ENCODE data around the gene POGLUT3. TPM values are rescaled to one million over a fixed set of nuclear protein-coding genes. Genes with fewer than 3 reads are reported as not detected.

The POGLUT3 gene
- total and polyA plus RNA-seq, 4 donors, result 5.8 to 8.8 (median 7.6) TPM

DNA sequence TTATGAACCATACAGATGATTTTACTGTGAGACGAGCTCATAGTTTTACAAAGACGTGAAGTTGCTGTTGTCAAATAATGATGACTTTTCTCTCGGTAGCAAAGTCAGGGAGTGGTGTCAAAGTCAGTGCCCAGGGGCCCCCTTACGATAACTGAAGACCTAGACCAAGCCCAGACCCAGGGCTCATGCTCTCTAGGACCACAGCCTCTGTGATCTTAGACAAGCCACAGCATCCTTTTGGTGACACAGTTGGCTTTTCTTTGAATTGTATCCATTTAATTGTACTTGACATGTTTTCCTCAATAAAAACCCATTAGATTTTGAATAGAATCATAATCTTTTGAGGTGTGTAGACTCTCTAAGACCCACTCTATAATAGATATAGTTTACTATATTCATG lies 17.9 kb upstream of the POGLUT3 start:
- no peak for DNase-seq (ENCODE audit: low spot score)
- Histone ChIP-seq H3K4me1 (ENCODE audit: control insufficient read depth in 4 of 4, insufficient read depth in 4 of 4, low read length in 3 of 4) (no peaks in the 10 kb centered on the region), H3K36me3 (ENCODE audit: control insufficient read depth in 4 of 4, insufficient read depth in 3 of 4, low read depth in 1 of 4, low read length in 3 of 4) (peaks cover 4 to 28% (median 17%) of the 10 kb centered on the region in 4 donors), H3K27me3 (ENCODE audit: control insufficient read depth in 4 of 4, insufficient read depth in 4 of 4, low read length in 3 of 4) (no peaks in the 10 kb centered on the region), H3K9ac (ENCODE audit: low read depth in 1 of 2, low read length in 2 of 2) (no peak overlapping the region), H3K9me3 (ENCODE audit: control insufficient read depth in 4 of 4, low read length in 3 of 4) (no peaks in the 10 kb centered on the region), H3K27ac (ENCODE audit: low read depth in 1 of 2, low read length in 2 of 2) (no peak overlapping the region), H3K4me3 (ENCODE audit: low read depth in 1 of 3, low read length in 3 of 3) (no peak overlapping the region)
- 97% methylated on average over 4 of the region's 4 CpGs for WGBS
- TF ChIP-seq RXRA (IDR thresholded peaks at IDR 0.05) (no peak), NR2F2 (IDR thresholded peaks at IDR 0.05) (no peak), FOXA2 (IDR thresholded peaks at IDR 0.05) (no peak), JUND (IDR thresholded peaks at IDR 0.05) (no peak), GABPA (IDR thresholded peaks at IDR 0.05 in 1 of 2, conservative IDR thresholded peaks at IDR 0.05 in 1 of 2) (no peak), SP1 (IDR thresholded peaks at IDR 0.05) (no peak), HNF4G (IDR thresholded peaks at IDR 0.05) (no peak), FOXA1 (IDR thresholded peaks at IDR 0.05) (no peak), RAD21 (IDR thresholded peaks at IDR 0.05) (no peak), HNF4A (conservative IDR thresholded peaks at IDR 0.05) (no peak), TAF1 (conservative IDR thresholded peaks at IDR 0.05) (no peak), YY1 (IDR thresholded peaks at IDR 0.05) (no peak)
- TF ChIP-seq, protein P1, sequence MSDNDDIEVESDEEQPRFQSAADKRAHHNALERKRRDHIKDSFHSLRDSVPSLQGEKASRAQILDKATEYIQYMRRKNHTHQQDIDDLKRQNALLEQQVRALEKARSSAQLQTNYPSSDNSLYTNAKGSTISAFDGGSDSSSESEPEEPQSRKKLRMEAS (IDR thresholded peaks at IDR 0.05), result no peak
- TF ChIP-seq, protein P2, sequence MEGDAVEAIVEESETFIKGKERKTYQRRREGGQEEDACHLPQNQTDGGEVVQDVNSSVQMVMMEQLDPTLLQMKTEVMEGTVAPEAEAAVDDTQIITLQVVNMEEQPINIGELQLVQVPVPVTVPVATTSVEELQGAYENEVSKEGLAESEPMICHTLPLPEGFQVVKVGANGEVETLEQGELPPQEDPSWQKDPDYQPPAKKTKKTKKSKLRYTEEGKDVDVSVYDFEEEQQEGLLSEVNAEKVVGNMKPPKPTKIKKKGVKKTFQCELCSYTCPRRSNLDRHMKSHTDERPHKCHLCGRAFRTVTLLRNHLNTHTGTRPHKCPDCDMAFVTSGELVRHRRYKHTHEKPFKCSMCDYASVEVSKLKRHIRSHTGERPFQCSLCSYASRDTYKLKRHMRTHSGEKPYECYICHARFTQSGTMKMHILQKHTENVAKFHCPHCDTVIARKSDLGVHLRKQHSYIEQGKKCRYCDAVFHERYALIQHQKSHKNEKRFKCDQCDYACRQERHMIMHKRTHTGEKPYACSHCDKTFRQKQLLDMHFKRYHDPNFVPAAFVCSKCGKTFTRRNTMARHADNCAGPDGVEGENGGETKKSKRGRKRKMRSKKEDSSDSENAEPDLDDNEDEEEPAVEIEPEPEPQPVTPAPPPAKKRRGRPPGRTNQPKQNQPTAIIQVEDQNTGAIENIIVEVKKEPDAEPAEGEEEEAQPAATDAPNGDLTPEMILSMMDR (IDR thresholded peaks at IDR 0.05; ENCODE audit: low read depth, low read length, missing input control), result no peak
- TF ChIP-seq, protein P3, sequence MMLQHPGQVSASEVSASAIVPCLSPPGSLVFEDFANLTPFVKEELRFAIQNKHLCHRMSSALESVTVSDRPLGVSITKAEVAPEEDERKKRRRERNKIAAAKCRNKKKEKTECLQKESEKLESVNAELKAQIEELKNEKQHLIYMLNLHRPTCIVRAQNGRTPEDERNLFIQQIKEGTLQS (IDR thresholded peaks at IDR 0.05), result no peak
- TF ChIP-seq, protein P4, sequence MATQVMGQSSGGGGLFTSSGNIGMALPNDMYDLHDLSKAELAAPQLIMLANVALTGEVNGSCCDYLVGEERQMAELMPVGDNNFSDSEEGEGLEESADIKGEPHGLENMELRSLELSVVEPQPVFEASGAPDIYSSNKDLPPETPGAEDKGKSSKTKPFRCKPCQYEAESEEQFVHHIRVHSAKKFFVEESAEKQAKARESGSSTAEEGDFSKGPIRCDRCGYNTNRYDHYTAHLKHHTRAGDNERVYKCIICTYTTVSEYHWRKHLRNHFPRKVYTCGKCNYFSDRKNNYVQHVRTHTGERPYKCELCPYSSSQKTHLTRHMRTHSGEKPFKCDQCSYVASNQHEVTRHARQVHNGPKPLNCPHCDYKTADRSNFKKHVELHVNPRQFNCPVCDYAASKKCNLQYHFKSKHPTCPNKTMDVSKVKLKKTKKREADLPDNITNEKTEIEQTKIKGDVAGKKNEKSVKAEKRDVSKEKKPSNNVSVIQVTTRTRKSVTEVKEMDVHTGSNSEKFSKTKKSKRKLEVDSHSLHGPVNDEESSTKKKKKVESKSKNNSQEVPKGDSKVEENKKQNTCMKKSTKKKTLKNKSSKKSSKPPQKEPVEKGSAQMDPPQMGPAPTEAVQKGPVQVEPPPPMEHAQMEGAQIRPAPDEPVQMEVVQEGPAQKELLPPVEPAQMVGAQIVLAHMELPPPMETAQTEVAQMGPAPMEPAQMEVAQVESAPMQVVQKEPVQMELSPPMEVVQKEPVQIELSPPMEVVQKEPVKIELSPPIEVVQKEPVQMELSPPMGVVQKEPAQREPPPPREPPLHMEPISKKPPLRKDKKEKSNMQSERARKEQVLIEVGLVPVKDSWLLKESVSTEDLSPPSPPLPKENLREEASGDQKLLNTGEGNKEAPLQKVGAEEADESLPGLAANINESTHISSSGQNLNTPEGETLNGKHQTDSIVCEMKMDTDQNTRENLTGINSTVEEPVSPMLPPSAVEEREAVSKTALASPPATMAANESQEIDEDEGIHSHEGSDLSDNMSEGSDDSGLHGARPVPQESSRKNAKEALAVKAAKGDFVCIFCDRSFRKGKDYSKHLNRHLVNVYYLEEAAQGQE (IDR thresholded peaks at IDR 0.05), result no peak
- TF ChIP-seq, protein P5, sequence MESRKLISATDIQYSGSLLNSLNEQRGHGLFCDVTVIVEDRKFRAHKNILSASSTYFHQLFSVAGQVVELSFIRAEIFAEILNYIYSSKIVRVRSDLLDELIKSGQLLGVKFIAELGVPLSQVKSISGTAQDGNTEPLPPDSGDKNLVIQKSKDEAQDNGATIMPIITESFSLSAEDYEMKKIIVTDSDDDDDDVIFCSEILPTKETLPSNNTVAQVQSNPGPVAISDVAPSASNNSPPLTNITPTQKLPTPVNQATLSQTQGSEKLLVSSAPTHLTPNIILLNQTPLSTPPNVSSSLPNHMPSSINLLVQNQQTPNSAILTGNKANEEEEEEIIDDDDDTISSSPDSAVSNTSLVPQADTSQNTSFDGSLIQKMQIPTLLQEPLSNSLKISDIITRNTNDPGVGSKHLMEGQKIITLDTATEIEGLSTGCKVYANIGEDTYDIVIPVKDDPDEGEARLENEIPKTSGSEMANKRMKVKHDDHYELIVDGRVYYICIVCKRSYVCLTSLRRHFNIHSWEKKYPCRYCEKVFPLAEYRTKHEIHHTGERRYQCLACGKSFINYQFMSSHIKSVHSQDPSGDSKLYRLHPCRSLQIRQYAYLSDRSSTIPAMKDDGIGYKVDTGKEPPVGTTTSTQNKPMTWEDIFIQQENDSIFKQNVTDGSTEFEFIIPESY (IDR thresholded peaks at IDR 0.05), result no peak

DNA sequence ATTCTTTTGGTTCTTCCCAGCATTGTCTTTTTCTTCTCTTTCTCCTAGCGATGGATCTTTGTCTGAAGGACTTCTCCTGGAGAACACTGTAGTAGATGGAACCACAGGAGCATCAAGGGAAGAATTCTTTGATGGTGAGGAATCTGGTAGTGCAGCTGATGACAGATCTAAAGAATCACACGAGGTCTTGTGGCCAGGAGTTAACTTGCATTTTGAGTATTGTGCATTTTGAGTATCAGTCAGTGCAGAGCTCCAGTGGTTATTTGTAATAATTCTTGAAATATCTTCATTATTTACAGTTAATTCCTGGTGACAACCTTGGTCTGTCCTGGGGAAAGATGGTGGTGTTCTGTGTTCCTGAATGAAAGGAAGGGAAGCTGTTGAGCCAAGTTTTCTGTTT lies 14.5 kb upstream of the POGLUT3 start:
- Histone ChIP-seq H3K36me3 (ENCODE audit: control insufficient read depth in 4 of 4, insufficient read depth in 3 of 4, low read depth in 1 of 4, low read length in 3 of 4) (peaks cover 2 to 28% (median 17%) of the 10 kb centered on the region in 4 donors), H3K27me3 (ENCODE audit: control insufficient read depth in 4 of 4, insufficient read depth in 4 of 4, low read length in 3 of 4) (no peaks in the 10 kb centered on the region), H3K9ac (ENCODE audit: low read depth in 1 of 2, low read length in 2 of 2) (no peak overlapping the region), H3K4me3 (ENCODE audit: low read depth in 1 of 3, low read length in 3 of 3) (no peak overlapping the region), H3K4me1 (ENCODE audit: control insufficient read depth in 4 of 4, insufficient read depth in 4 of 4, low read length in 3 of 4) (no peaks in the 10 kb centered on the region), H3K27ac (ENCODE audit: low read depth in 1 of 2, low read length in 2 of 2) (no peak overlapping the region), H3K9me3 (ENCODE audit: control insufficient read depth in 4 of 4, low read length in 3 of 4) (no peaks in the 10 kb centered on the region)
- DNase-seq (ENCODE audit: low spot score), result no peak
- 92% methylated on average over 2 of the region's 2 CpGs for WGBS
- TF ChIP-seq FOXA1 (IDR thresholded peaks at IDR 0.05) (no peak), HNF4A (conservative IDR thresholded peaks at IDR 0.05) (no peak), FOXA2 (IDR thresholded peaks at IDR 0.05) (no peak), GABPA (IDR thresholded peaks at IDR 0.05 in 1 of 2, conservative IDR thresholded peaks at IDR 0.05 in 1 of 2) (no peak), RXRA (IDR thresholded peaks at IDR 0.05) (no peak), HNF4G (IDR thresholded peaks at IDR 0.05) (no peak), EGR1 (IDR thresholded peaks at IDR 0.05; ENCODE audit: low read depth in 2 of 2) (no peak), SP1 (IDR thresholded peaks at IDR 0.05) (no peak), NR2F2 (IDR thresholded peaks at IDR 0.05) (no peak), YY1 (IDR thresholded peaks at IDR 0.05) (no peak), JUND (IDR thresholded peaks at IDR 0.05) (no peak)
- TF ChIP-seq, protein P5 (IDR thresholded peaks at IDR 0.05), result no peak
- TF ChIP-seq, protein P2 (IDR thresholded peaks at IDR 0.05; ENCODE audit: low read depth, low read length, missing input control), result no peak
- TF ChIP-seq, protein P1 (IDR thresholded peaks at IDR 0.05), result no peak

All from liver (tissue), 9 donors.